Astrocyte of the cerebellum (primary cell): ENCODE results near the gene AGBL3.

Experiments used
- DNase-seq: peaks from one replicate; pipeline ENCODE4 v3.0.0-alpha.2; 2011; ENCODE audit warnings: low read depth
- H3K4me3 ChIP-seq: 2 replicates; pipeline ENCODE4 v1.5.1; 2011; ENCODE audit warnings: mild to moderate bottlenecking, low read depth, low read length, moderate library complexity
- in situ Hi-C: cut with HindIII; loops from 2 replicates; pipeline ENCODE4 v1.10.0; 2017; ENCODE audit warnings: low sequenced_read_pairs
- TF ChIP-seq, protein P1 (sequence below): IDR thresholded peaks from 2 replicates; pipeline ENCODE4 v1.5.1; 2012; ENCODE audit warnings: low read length, low read depth, moderate library complexity, mild to moderate bottlenecking; ENCODE audit errors: missing control alignments

Gene AGBL3

DNA sequence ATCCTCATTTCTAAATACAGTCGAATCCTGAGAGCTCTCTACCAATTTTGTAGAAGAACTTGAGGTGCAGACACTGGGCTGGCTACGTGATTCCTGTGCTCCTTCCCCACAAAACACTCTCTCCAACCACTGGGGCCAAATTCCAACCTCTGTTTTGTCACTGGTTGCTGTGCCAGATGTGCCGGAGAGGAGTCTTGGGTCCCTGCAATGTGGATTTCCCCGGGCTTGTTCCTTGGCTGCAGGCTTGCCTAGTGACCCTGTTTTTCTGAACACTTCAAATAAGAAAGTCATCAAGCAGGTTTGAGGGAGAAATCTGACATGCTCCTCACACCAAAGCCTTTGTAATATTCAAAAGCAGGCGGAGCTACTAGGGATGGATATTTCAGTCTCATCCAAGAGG is 44.4 kb upstream of the AGBL3 start:
- in situ Hi-C loops: loop anchor here (10.0 kb wide), 1 partner anchor 247 kb away; no protein-coding TSS in a partner anchor
- DNase-seq: no peak
- H3K4me3 ChIP-seq: no peak overlapping the region
- TF ChIP-seq, protein P1, sequence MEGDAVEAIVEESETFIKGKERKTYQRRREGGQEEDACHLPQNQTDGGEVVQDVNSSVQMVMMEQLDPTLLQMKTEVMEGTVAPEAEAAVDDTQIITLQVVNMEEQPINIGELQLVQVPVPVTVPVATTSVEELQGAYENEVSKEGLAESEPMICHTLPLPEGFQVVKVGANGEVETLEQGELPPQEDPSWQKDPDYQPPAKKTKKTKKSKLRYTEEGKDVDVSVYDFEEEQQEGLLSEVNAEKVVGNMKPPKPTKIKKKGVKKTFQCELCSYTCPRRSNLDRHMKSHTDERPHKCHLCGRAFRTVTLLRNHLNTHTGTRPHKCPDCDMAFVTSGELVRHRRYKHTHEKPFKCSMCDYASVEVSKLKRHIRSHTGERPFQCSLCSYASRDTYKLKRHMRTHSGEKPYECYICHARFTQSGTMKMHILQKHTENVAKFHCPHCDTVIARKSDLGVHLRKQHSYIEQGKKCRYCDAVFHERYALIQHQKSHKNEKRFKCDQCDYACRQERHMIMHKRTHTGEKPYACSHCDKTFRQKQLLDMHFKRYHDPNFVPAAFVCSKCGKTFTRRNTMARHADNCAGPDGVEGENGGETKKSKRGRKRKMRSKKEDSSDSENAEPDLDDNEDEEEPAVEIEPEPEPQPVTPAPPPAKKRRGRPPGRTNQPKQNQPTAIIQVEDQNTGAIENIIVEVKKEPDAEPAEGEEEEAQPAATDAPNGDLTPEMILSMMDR: no peak

DNA sequence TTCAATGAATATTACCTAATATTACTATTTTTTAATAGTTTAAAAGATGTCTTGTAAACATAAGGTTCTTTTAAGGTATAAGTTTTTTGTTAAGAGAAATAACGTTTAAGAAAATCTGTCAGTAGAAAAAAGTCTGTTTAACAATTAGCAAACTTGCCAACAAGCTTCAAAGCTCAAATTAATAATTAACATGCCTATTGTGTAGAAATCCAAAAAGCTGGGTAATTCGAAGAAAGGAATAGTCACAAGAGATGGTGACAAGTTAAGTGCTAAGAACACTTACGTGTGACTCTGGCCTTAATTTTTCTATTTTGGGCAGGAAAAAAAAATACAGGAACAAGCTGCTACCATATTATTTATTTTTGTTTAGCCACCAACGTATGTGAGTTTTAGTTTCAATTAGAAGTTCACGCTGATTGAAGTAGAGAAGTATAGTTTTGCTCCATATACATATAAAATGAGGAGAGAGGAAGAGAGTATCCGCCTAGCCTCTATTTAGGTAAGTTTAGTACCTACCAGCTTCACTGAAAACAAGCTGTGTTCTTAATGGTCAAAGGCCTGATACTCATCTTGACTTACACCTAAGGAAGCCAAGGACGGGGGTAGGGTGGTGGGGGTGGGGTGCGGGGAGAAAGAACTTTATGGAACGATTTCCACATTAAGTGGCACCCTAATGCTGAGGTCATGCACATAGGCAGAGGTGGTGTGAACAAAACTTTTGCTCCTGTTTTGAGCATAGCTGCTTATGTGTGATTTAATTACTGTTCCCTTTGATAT is 43.4 kb upstream of the AGBL3 start:
- no peak overlapping the region for H3K4me3 ChIP-seq
- TF ChIP-seq, protein P1: no peak
- in situ Hi-C loops: loop anchor here (10.0 kb wide), 1 partner anchor 248 kb away; no protein-coding TSS in a partner anchor
- DNase-seq: no peak

DNA sequence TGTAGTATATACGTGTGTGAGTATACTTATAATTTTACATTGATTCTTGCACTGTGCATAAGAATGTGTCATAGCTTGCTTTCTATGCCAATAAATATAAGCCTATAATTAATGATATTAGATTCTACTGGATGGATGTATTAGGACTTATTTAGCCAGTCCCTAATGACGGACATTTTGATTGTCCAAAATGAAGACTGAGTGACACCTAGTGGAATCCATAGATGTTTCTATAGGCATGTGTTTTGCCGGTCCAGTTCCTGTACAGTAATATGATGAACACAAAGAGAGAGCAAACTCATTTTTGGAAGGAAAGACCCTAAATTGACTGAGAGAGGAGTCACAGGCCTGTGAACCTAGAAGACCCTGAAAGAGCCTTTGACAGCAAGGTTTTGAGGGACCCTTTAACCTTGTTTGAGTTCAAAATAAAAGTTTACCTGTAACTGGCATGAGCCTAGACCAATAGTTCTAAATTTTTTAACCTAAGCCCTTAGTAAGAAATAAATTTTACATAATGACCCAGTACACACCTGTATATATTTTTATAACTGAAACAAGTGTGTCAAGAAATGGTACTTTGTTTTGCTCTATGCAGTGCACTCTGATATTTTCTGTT is 42.4 kb upstream of the AGBL3 start:
- in situ Hi-C loops: loop anchor here (10.0 kb wide), 1 partner anchor 249 kb away; no protein-coding TSS in a partner anchor
- TF ChIP-seq, protein P1: peak; percentile 18
- DNase-seq: no peak
- no peak overlapping the region for H3K4me3 ChIP-seq

DNA sequence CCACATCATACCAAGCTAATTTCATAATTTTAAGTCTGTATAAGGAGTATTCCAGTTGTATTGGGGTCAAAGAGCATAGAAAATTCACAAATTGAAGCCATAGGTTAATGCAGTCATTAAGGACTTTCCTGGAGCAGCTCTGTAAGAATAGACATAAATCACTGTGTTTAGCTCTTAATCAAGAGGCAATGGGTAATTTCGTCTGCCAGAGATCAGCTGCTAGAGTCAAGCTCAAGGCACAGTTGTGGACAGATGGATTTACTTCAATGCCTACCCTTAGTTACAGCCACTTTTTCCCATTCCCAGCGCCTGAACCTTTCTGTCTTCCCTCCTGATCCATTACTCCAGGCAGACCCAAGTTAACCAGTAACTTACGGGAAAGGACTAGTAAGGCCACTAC is 40.6 kb upstream of the AGBL3 start:
- TF ChIP-seq, protein P1: no peak
- H3K4me3 ChIP-seq: no peak overlapping the region
- in situ Hi-C loops: loop anchor here (10.0 kb wide), 1 partner anchor 251 kb away; no protein-coding TSS in a partner anchor
- no peak for DNase-seq

DNA sequence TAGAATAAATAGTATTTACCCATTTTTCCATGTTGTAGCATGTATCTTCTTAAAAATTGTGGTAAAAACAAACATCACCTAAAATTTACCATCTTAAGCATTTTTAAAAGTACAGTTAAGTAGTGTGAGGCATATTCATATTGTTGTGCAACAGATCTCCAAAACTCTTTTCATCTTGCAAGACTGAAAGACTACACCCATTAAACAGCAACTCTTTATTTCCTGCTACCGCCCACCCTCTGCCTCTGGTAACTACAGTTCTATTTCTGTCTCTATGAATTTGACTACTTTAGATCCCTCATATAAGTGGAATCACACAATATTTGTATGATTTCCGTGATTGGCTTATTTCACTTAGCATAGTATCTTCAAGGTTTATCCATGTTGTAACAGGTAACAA is 40.0 kb upstream of the AGBL3 start:
- no peak for DNase-seq
- TF ChIP-seq, protein P1: no peak
- in situ Hi-C loops: loop anchor here (10.0 kb wide), 1 partner anchor 251 kb away; no protein-coding TSS in a partner anchor
- H3K4me3 ChIP-seq: no peak overlapping the region

DNA sequence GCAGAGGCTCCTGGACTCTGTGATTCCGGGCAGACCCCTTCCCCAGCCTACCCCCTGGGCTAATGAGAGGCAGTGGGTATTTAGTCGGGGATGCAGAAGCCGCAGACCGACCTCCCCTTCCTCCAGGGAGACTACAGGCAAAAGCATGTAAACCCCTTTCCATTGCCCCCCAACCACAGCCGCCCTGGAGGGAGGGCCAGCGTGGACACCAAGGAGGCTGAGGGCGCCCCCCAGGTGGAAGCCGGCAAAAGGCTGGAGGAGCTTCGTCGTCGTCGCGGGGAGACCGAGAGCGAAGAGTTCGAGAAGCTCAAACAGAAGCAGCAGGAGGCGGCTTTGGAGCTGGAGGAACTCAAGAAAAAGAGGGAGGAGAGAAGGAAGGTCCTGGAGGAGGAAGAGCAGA is 39.0 kb upstream of the AGBL3 start:
- TF ChIP-seq, protein P1: no peak
- DNase-seq: no peak
- in situ Hi-C loops: loop anchor here (10.0 kb wide), 1 partner anchor 253 kb away; no protein-coding TSS in a partner anchor
- H3K4me3 ChIP-seq: no peak overlapping the region
